HepG2 (cell line): Measurements from ENCODE around the gene FCMR. TPM values are rescaled to one million over a fixed set of nuclear protein-coding genes. Genes with fewer than 3 reads are reported as not detected.

Experiments used
- ATAC-seq: fragments of 200-7000 bp; cut with Tn5 transposase; 3 replicates; pipeline ENCODE4 v1.9.1; 2020; ENCODE audit warnings: mild to moderate bottlenecking, moderate library complexity
- BruUV-seq: library from RNA; stranded (reverse); fragments of 400-500 nt; replicated peaks from 2 replicates; lab custom pipeline; 2021; lab: Mats Ljungman, UMichigan
- CTCF ChIA-PET: fragments of 300-600 bp; formaldehyde crosslinking; extraction: SDS; loops from one replicate; lab custom pipeline; 2021; ENCODE audit warnings: low total read pairs, inconsistent platforms, low intra/inter-chr PET ratio; lab: Yijun Ruan, JAX
- POLR2A ChIA-PET: fragments of 350-600 bp; sonication (Branson Sonifier 250); formaldehyde crosslinking; loops from one replicate; lab custom pipeline; 2020; ENCODE audit warnings: antibody characterized with exemption, inconsistent platforms; lab: Yijun Ruan, JAX
- DNase-seq: peaks from one replicate; pipeline ENCODE4 v3.0.0-alpha.2; 2015; ENCODE audit warnings: low spot score
- FAIRE-seq: peaks from 3 replicates; lab custom pipeline; 2011; peaks lifted over from hg19 to GRCh38; lab: Jason Lieb, UNC
- H2AFZ ChIP-seq: one replicate; pipeline ENCODE4 v1.6.1; 2011; ENCODE audit warnings: low read length, inconsistent platforms
- H3K27ac ChIP-seq: fragments of 300-600 bp; 3 replicates; pipeline ENCODE4 v1.8.0; 2011; ENCODE audit warnings: mixed run types, mild to moderate bottlenecking, mixed read lengths, low read length, inconsistent platforms; ENCODE audit not compliant: insufficient read depth; ENCODE audit errors: extremely low read length
- H3K27me3 ChIP-seq, 2 experiments: fragments of 200-600 bp in 1 of 2; 2 replicates in 1 of 2; 3 replicates in 1 of 2; pipeline versions ENCODE4 v1.6.0 to v1.8.0; 2011; ENCODE audit warnings: low read length in 2 of 2, mild to moderate bottlenecking in 2 of 2, moderate library complexity in 2 of 2, inconsistent platforms in 1 of 2; ENCODE audit not compliant: insufficient read depth in 2 of 2, control insufficient read depth in 1 of 2
- H3K36me3 ChIP-seq, 2 experiments: fragments of 200-600 bp in 1 of 2; replicated peaks in 1 of 2; 2 replicates in 1 of 2; 3 replicates in 1 of 2; pipeline versions ENCODE4 v1.5.1 to v1.8.0; 2011; ENCODE audit warnings: low read length in 2 of 2, inconsistent platforms in 1 of 2; ENCODE audit not compliant: insufficient read depth in 2 of 2, control insufficient read depth in 1 of 2
- H3K4me1 ChIP-seq: 2 replicates; pipeline ENCODE4 v1.5.1; 2012; ENCODE audit warnings: low read length, inconsistent platforms; ENCODE audit not compliant: insufficient read depth
- H3K4me2 ChIP-seq: 2 replicates; pipeline ENCODE4 v1.6.0; 2011; ENCODE audit warnings: low read depth, low read length, inconsistent platforms
- H3K4me3 ChIP-seq, 3 experiments: fragments of 200-600 bp in 1 of 3; sonication (generic), shearing (Covaris generic) in 1 of 3; replicated peaks in 1 of 3; 2 replicates each; pipeline ENCODE4 v1.5.1; 2011 to 2016; ENCODE audit warnings: low read length in 3 of 3, inconsistent platforms in 2 of 3, low read depth in 2 of 3, mild to moderate bottlenecking in 2 of 3, control low read depth in 1 of 3, mixed read lengths in 1 of 3; ENCODE audit not compliant: insufficient read depth in 1 of 3
- H3K79me2 ChIP-seq: one replicate; pipeline ENCODE4 v1.6.1; 2011; ENCODE audit warnings: low read length, inconsistent platforms; ENCODE audit not compliant: insufficient read depth
- H3K9ac ChIP-seq: 2 replicates; pipeline ENCODE4 v1.6.0; 2011; ENCODE audit warnings: mild to moderate bottlenecking, low read depth, low read length, inconsistent platforms; ENCODE audit not compliant: insufficient read depth
- H3K9me3 ChIP-seq: 2 replicates; pipeline ENCODE4 v1.5.1; 2012; ENCODE audit warnings: mild to moderate bottlenecking, low read length
- H4K20me1 ChIP-seq: 2 replicates; pipeline ENCODE4 v1.6.0; 2011; ENCODE audit warnings: inconsistent platforms, mild to moderate bottlenecking, low read length, moderate library complexity; ENCODE audit not compliant: insufficient read depth
- MEIS1 ChIP-seq: sonication (generic); formaldehyde crosslinking; IDR thresholded peaks from 2 replicates; pipeline ENCODE4 v1.9.0; 2021; ENCODE audit warnings: mild to moderate bottlenecking, missing genetic modification reagents, moderate library complexity, borderline replicate concordance
- MEIS2 ChIP-seq: sonication (generic); formaldehyde crosslinking; IDR thresholded peaks from 2 replicates; pipeline ENCODE4 v1.9.0; 2021; ENCODE audit warnings: mild to moderate bottlenecking, missing genetic modification reagents
- POLR2G ChIP-seq: fragments of 200-400 bp; formaldehyde crosslinking; IDR thresholded peaks from 2 replicates; pipeline ENCODE4 v1.6.1; 2018; ENCODE audit warnings: mild to moderate bottlenecking, low read depth, low read length, moderate library complexity
- PPARG ChIP-seq: conservative IDR thresholded peaks from 2 replicates; pipeline ENCODE4 v1.6.1; 2016; ENCODE audit warnings: missing biosample characterization, missing genetic modification reagents
- REXO4 ChIP-seq: sonication (generic); formaldehyde crosslinking; IDR thresholded peaks from 2 replicates; pipeline ENCODE4 v1.8.0; 2022; ENCODE audit warnings: missing genetic modification reagents, mild to moderate bottlenecking, borderline replicate concordance
- RORA ChIP-seq: sonication (generic); formaldehyde crosslinking; IDR thresholded peaks from 2 replicates; pipeline ENCODE4 v1.5.0; 2020; ENCODE audit warnings: mild to moderate bottlenecking, missing genetic modification reagents, moderate library complexity
- SMAD1 ChIP-seq: sonication (generic); formaldehyde crosslinking; IDR thresholded peaks from 2 replicates; pipeline ENCODE4 v1.4.0; 2020; ENCODE audit warnings: missing genetic modification reagents, low read depth, mild to moderate bottlenecking, borderline replicate concordance
- TRIM24 ChIP-seq: sonication (generic); formaldehyde crosslinking; IDR thresholded peaks from 2 replicates; pipeline ENCODE4 v1.8.0; 2022; ENCODE audit warnings: mild to moderate bottlenecking, missing genetic modification reagents
- ZFY ChIP-seq: sonication (generic); formaldehyde crosslinking; IDR thresholded peaks from 2 replicates; pipeline ENCODE4 v1.4.0; 2020; ENCODE audit warnings: missing genetic modification reagents
- ZNF138 ChIP-seq: sonication (generic); formaldehyde crosslinking; IDR thresholded peaks from 2 replicates; pipeline ENCODE4 v1.5.0; 2020; ENCODE audit warnings: mild to moderate bottlenecking, low read depth, missing genetic modification reagents
- ZNF142 ChIP-seq: sonication (generic); formaldehyde crosslinking; IDR thresholded peaks from 2 replicates; pipeline ENCODE4 v1.4.0; 2020; ENCODE audit warnings: missing genetic modification reagents
- ZNF263 ChIP-seq: sonication (generic); formaldehyde crosslinking; IDR thresholded peaks from 2 replicates; pipeline ENCODE4 v1.4.0; 2020; ENCODE audit warnings: missing genetic modification reagents
- ZNF337 ChIP-seq: sonication (generic); formaldehyde crosslinking; IDR thresholded peaks from 2 replicates; pipeline ENCODE4 v1.5.1; 2020; ENCODE audit warnings: missing genetic modification reagents, low read depth, mild to moderate bottlenecking, borderline replicate concordance
- ZNF33B ChIP-seq: sonication (generic); formaldehyde crosslinking; IDR thresholded peaks from 2 replicates; pipeline ENCODE4 v1.5.1; 2020; ENCODE audit warnings: mild to moderate bottlenecking, missing genetic modification reagents
- ZNF674 ChIP-seq: sonication (generic); formaldehyde crosslinking; IDR thresholded peaks from 2 replicates; pipeline ENCODE4 v1.5.0; 2020; ENCODE audit warnings: low read depth, mild to moderate bottlenecking, missing genetic modification reagents
- WGBS: methylation state at CpG from one replicate; pipeline ENCODE4 v1.1.6; 2017; ENCODE audit warnings: low lambda C conversion rate; 5-methylcytosine and 5-hydroxymethylcytosine counted together
- in situ Hi-C: cut with HindIII; loops from 2 replicates; pipeline ENCODE4 v1.10.0; 2017; ENCODE audit warnings: low pct_unique_long_range_greater_than_20kb; ENCODE audit not compliant: extremely low pct_ligation_motif_present
- intact Hi-C: fragments of 100-400 bp; cut with micrococcal nuclease; formaldehyde crosslinking; loops from one replicate; pipeline ENCODE4 v1.10.0; 2022; ENCODE audit not compliant: unreplicated experiment
- polyA plus RNA-seq, 8 experiments: library from polyadenylated mRNA; depleted of rRNA in 3 of 8; stranded (reverse) in 7 of 8; unstranded in 1 of 8; fragments of >200 nt; fragmentation: Illumina TruSeq in 4 of 8; extraction: Trizol in 4 of 8; gene quantifications; 2 replicates each; pipeline versions ENCODE4 v1.2.1 to v1.2.3, GENCODE V29; 2011 to 2016; ENCODE audit warnings: low read depth in 4 of 8, missing spikeins in 1 of 8, mixed read lengths in 1 of 8; ENCODE audit not compliant: insufficient read depth in 1 of 8
- total RNA-seq, 5 experiments: library from RNA; depleted of rRNA; stranded (reverse); fragments of >200 nt; fragmentation: Illumina TruSeq; extraction: Trizol; gene quantifications; 2 replicates each; pipeline ENCODE4 v1.2.3, GENCODE V29; 2016; ENCODE audit warnings: low read depth in 1 of 5
- TF ChIP-seq, protein P1 (sequence below): sonication (generic); formaldehyde crosslinking; IDR thresholded peaks from 2 replicates; pipeline ENCODE4 v1.4.0; 2020; ENCODE audit warnings: missing genetic modification reagents, borderline replicate concordance

The FCMR gene
- total and polyA plus RNA-seq, 2 of the 13 experiments (the other 11 are each of a cell fraction or from before 2014, with no cell fraction given), result not detected

DNA sequence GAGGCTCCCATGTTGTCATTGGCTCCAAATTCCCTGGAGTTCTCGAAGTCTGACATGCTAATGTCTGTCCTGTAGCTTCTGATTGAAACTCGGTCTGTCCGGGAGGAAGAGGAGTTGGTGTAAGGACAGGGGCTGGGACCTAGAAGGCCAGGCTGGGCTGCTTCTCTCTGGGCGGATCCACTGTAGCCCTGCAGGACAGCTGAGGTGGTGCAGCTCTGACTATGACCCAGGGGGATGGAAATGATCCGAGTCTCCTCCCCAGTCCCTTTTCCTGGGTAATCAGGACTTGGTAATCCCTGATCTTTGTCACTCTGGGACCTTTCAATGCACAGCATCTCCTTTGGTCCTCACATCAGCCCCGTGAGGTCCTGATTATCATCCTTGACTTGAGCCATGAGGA lies 10.0 kb upstream of the FCMR start (continued):
- TF ChIP-seq POLR2G (no peak), TRIM24 (CRISPR knock-in tag) (no peak), MEIS1 (no peak), ZFY (CRISPR knock-in tag) (no peak), ZNF337 (CRISPR knock-in tag) (no peak)

GRCh38 chr1:206930210-206930798 lies 8.6 kb upstream of the FCMR start:
- ChIA-PET CTCF (no interaction called here), POLR2A (no interaction called here)
- no peak overlapping the region for H2AFZ ChIP-seq
- no peak overlapping the region for H3K27ac ChIP-seq
- peaks cover 11% of the 10 kb centered on the region for H3K4me1 ChIP-seq
- H3K9ac ChIP-seq, result no peak overlapping the region
- no peak overlapping the region for H3K4me2 ChIP-seq
- no peaks in the 10 kb centered on the region for H4K20me1 ChIP-seq
- BruUV-seq, result no TSS peak
- WGBS, result 37% methylated on average over 12 of the region's 17 CpGs
- H3K9me3 ChIP-seq, result no peaks in the 10 kb centered on the region
- H3K79me2 ChIP-seq, result no peaks in the 10 kb centered on the region
- H3K36me3 ChIP-seq, result no peaks in the 10 kb centered on the region
- no peaks in the 10 kb centered on the region; a peak in 2 of 5 replicates for H3K27me3 ChIP-seq
- H3K4me3 ChIP-seq, result no peak overlapping the region
- in situ Hi-C loops, result loop anchor here (5.0 to 10.0 kb wide), 2 partner anchors 52 to 144 kb away; no protein-coding TSS in a partner anchor
- TF ChIP-seq, protein P1, sequence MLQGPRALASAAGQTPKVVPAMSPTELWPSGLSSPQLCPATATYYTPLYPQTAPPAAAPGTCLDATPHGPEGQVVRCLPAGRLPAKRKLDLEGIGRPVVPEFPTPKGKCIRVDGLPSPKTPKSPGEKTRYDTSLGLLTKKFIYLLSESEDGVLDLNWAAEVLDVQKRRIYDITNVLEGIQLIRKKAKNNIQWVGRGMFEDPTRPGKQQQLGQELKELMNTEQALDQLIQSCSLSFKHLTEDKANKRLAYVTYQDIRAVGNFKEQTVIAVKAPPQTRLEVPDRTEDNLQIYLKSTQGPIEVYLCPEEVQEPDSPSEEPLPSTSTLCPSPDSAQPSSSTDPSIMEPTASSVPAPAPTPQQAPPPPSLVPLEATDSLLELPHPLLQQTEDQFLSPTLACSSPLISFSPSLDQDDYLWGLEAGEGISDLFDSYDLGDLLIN, result no peak
- TF ChIP-seq SMAD1 (CRISPR knock-in tag), result no peak
- TF ChIP-seq ZNF138 (CRISPR knock-in tag), result no peak
- no peak for TF ChIP-seq ZNF33B
- TF ChIP-seq ZNF263 (CRISPR knock-in tag), result no peak
- TF ChIP-seq RORA (CRISPR knock-in tag), result no peak
- no peak for TF ChIP-seq MEIS2 (CRISPR knock-in tag)
- no peak for TF ChIP-seq ZNF142
- TF ChIP-seq PPARG (CRISPR knock-in tag), result no peak
- no peak for TF ChIP-seq REXO4 (CRISPR knock-in tag)
- no peak for TF ChIP-seq ZNF674 (CRISPR knock-in tag)
- intact Hi-C loops, result no loop called here
- DNase-seq, result no peak
- no peak for FAIRE-seq
- ATAC-seq, result no peak
